HG02840 (cell line): ENCODE data around the gene TRMT13.

ENCODE experiments used
- ATAC-seq: cut with Tn5 transposase; IDR thresholded peaks from one replicate; pipeline ENCODE4 v1.9.1; 2021; ENCODE audit warnings: mild to moderate bottlenecking, moderate library complexity, moderate number of reproducible peaks; ENCODE audit not compliant: unreplicated experiment, low FRiP score

The TRMT13 gene, protein sequence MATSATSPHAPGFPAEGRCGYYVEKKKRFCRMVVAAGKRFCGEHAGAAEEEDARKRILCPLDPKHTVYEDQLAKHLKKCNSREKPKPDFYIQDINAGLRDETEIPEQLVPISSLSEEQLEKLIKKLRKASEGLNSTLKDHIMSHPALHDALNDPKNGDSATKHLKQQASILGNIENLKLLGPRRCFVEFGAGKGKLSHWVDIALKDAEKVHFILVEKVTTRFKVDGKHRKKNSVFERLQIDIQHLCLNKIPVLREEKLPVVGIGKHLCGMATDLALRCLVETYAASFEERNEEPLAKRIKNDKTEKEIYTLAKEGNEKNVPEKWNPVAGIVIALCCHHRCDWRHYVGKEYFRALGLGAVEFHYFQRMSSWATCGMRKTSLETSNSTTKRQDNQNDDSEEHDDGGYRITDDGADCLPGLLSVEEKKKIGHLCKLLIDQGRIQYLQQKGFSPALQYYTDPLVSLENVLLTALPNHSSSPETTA

DNA sequence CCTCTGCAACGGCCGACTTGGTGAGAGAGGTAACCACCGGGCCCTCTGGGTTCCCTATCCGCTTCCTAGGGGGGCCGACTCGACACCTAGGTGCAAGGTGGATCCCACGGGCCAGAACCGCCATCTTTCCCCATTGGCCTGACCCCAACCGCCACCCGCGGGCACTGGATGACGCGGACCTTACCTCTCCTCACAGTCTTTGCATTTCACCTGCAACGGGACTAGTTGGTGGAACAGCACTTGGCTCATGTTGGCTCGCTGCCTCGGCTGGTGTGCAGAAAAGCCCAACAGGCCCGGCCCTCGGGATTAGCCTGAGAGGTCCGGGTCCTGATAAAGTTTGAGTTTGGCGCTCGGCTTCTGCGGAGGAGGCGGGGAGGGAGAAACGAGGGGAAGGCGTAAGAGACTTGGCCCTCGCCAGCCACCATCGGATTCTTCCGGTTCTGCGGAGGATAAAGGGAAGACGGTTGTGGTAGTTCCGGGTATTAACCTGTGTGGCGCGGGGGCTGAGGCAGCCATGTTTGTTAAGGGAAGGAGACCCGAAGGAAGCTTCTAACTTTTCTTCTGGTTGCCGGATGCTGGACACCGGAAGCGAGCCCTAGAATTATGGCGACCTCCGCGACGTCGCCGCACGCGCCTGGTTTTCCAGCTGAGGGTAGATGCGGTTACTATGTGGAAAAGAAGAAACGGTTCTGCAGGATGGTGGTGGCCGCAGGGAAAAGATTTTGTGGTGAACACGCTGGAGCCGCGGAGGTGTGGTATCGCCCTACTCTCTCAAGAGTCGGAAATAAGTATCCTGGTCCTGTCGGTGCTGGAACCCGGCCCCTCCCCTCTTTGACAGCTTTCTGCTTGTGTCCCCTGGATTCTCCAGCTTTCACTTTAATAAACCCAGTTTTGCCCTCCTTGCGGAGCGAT lies at the start of gene TRMT13, which contains the start of gene SASS6:
TRMT13 (plus strand) TSS at position 598 of the 912 bp plus-strand sequence; CDS start at position 604, 6 bp downstream.
SASS6 (minus strand) TSS at position 365 of the 912 bp plus-strand sequence; CDS start at position 249, 116 bp downstream.
- ATAC-seq, result peak; percentile 91

DNA sequence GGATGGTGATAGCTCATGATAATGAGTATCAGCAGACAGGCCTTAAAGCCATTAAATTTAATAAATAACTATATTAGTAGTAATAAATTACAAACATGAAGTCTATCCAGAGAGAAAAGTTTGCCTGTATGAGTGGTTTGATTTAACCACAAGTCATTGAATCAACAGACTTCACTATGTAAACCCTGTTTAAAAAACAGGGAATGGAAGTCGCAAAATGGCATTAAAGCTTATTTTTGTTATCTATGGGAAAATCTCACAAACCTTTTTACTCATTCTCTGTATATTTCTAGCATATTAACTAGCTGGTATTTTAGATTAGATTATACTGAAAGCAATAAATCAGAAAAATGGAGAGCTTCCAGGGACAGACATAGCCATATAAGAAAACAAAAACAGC lies 45.6 kb upstream of the TRMT13 start:
- no peak for ATAC-seq

DNA sequence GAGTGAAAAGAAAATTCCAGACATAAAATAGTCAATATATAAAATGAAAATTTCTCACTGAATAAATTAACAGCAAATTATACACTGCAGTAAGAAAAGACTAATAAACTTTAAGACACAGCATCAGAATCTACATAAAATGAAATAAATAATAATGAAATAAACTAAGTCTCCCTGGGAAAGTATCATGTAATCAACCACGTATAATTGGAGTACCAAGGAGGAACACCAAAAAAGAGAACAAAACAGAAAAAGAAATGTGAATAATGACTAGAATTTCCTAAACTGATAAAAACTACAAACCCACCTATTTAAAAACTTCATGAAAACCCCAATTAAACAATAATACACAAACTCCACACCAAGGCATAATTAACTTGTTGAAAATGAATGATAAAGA lies 43.9 kb upstream of the TRMT13 start:
- no peak for ATAC-seq

DNA sequence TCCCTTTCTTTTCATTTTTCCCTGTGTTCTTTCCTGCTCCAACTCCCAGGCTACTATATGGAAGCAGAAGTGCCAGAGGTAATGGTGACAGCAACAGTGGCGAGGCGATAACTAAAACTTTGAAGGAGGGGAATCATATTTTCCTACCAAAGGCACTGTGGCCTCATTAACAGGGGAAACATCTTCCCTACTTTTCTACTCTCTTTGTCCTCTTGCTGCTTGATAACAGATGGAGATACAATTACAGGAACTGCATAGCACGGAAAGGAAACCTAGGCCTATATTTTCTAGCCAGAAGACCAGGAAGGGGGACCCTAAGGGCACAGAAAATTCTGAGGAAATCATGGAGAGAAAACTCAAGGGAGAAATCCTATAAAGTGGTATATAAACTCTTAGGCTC lies 42.5 kb upstream of the TRMT13 start:
- no peak for ATAC-seq

DNA sequence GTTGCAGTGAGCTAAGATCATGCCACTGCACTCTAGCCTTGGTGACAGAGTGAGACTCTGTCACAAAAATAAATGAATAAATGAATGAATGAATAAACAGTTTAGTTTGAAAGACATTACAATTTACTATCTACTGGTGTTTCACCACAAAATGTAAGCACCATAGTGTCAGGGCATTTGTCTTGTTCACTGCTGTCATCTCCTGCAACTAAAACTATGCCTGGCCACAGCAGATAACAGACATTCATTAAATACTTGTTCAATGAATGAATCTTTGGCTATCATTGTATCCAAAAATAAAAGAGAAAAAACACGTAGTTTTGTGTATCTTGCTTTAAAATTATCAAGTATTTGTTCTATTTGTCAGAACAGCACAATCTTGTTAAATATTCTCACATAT lies 32.8 kb upstream of the TRMT13 start:
- ATAC-seq, result no peak

DNA sequence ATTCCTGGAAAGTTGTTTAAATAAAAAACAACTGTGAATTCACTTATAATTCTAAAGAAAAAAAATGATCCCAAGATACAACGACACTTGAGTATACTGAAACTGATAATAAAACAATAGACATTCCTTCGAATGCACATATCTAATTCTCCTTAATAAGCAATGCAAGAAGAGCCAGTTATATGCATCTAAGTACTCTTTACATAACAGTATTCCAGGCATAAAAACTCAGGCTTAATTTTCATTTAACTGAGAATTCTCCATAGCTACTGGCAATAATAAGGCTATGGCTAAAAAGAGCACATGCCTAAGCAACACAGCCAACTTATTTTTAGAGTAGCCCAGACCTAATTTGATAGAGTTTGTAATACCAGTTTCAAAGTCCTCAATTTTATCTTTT lies 31.4 kb upstream of the TRMT13 start:
- ATAC-seq, result no peak

DNA sequence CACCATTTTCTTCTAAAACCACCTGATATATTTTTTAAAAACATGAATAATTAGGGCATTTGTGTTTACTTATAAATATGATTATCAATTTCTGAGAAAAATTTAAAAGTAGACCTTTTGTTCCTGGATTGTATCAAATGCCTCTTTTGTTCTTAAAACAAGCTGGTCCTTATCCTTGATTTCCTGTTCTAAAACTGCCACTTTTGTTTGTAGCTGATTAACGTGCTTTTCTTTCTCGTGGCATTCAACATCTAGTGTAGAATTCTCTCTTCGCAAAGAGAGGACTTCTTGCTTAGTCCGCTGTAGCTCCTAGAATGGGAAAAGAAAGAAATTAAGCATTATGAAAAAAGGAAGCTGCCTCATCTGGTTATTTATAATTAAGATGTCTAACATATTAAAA lies 25.3 kb upstream of the TRMT13 start:
- ATAC-seq, result no peak

DNA sequence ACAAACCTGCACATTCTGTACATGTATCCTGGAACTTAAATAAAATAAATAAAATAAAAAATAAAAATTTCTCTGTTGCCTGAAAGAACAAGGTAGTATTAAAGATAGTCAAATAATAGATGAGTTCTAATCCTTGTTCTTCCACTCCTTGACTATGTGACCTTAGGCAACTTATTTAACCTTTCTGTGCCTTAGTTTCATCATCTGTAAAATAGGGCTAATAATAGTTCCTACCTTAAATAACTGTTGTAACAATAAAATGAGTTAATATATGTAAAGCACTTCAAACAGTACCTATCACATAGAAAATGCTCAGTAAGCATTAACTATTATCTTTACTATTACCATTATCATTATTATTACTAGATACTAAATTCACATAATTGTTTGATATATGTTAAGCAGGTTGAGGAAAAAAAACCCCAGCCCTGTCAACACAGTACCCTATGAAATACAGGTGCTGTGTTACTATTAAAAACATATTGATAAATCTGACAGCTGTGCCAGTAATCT lies 23.4 kb upstream of the TRMT13 start:
- ATAC-seq, result no peak

DNA sequence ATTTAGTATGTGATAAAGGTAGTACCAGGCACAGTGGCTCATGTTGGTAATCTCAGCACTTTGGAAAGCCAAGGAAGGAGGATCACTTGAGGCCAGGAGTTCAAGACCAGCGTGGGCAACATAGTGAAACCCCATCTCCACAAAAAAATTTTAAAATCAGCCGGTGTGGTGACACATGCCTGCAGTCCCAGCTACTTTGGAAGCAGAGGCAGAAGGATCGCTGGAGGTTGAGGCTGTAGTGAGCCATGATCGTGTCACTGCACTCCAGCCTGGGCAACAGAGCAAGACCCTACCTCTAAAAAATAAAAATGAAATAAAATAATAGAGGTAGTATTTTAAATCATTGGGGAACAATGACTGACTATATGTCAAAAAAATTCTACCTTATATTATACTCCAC lies 17.4 kb upstream of the TRMT13 start:
- no peak for ATAC-seq

DNA sequence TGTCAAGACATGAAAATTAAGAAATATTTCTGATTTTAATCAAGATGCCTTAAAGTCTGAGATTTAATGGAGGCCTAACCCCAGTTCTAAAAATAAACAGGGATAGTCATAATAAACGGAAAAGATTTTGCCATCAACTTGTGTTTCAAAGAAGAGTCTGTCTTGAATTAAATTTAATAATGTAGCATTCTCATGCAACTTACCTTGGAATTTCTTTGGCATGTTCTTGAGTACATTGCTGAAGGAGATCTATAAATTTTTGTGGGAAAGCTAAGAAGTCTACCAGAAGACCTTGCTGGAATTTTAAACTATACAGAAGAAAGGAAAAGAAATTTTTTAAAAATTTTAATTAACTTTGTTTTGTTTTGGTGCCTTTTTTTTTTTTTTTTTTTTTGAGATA lies 10.8 kb upstream of the TRMT13 start:
- ATAC-seq, result no peak

DNA sequence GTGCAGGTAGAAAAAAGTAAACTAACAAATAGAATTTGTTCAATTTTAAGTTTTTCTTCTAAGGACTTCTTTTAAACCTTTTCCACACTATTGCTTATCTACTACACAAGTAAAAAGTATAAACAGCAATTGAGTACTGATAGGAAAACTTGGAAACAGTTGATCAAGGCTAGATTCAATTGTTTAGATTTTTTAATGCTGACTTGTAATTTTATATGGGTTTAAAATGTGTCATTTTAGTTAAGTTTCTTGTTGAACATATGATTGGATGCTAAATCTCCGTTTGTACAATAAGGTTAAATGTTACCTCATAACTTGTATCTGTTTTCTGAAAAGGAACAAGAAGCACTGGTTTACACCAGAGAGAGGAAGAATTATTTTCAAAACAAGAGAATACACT lies 5.7 kb upstream of the TRMT13 start:
- no peak for ATAC-seq

DNA sequence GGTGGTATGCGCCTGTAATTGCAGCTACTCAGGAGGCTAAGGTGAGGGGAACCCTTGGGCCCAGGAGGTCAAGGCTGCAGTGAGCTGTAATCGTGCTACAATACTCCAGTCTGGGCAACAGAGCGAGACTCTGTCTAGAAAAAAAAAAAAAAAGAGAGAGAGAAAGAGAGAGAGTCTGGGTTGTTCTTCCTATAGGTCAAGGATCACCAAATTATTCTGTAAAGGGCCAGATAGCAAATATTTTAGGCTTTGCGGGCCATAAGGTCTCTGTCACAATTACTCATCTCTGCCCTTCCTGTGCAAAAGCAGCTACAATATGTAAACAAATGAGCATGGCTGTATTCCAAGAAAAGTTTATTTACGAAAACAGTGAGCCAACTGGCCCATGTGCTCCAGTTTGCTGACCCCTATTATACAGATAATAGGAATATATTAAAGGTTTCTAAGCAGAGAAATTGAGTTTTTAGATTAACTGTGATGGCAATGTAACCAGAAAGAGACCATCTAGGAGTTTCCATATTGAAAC lies 2.3 kb upstream of the TRMT13 start:
- ATAC-seq, result no peak

DNA sequence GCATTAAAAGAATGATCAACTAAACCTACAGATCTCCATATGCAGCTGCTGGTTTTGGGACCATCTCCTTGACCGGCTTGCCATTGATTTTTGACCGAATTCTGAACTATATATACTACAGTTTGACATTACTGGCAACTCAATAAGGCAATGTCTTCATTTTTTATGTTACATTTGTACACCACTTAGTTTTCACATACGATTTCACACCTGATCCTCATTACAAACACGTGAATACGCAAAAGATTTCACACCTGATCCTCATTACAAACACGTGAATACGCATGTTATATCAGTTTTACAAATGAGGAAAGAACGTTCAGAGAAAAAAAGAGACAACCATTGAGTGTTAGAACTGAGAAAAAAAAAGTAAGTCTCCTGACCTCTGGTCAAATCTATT lies 1.3 kb upstream of the TRMT13 start:
- ATAC-seq, result no peak

DNA sequence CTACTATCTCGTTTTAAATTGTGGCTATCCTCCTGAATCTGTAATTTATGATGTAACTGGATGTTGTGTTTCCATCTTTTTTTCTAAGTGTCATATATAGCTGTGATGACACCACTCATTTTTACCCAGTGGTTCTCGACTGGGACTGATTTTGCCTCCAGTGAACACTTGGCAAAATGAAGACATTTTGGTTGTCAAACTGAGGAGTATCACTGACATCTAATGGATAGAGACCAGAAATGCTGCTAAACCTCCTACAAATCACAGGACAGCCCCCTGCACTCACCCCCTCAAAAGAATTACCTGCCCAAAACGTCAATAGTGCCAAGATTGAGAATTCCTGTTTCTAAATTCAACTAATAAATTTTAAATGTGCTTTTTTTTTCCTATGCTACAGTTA lies 1.9 kb downstream of the TRMT13 start:
- ATAC-seq, result no peak

DNA sequence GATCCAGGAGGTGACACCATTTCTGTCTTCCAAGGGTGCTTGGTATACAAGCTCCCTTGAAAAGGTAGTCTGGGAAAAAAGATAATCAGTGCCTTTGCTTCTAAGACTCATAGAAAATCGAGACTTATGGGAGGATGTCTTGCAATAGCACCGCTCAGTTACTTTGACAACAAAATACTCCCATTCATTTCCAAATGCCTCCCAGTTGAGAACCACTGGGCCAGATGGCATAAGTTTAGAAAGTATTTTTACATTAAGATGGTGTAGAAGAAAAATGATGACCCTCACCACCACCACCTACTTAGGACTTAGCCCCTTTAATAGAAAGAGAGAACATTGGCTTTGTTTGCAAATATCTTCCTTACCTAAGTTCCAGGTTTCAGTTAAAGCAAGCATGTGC lies 4.6 kb downstream of the TRMT13 start:
- no peak for ATAC-seq

DNA sequence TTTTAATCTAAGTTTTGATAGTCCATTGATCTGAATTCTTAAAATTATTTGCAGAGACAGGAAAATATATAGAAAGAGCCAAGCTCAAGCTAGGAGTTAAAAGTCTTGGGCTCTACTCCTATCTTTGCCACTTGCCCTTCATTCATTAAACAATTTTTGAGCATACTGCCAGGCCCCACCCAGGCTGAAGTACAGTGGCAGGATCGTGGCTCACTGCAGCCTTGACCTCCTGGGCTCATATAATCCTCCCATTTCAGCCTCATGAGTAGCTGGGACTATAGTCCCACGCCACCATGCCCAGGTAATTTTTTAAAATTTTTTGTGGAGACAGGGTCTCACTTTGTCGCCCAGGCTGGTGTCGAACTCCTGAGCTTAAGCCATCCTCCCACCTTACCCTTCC lies 8.2 kb downstream of the TRMT13 start:
- ATAC-seq, result no peak

DNA sequence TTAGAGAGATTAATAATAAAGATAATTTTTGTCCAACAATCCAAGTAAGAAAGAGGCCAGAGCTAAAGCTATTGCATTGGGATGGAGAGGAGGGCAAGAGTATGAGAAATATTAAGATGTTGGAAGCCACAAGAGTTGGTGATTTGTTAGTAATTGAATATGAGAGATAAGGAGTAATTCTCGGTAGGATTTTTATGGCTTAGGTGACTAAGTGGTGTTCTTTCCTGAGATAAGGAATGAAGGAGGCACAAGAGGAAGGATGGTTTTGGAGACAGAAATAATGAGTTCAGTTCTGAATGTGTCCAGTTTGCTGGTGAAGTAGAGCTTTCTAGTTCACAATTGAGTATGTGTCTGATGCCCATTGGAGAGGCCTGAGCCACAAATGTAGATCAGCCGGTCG lies 9.4 kb downstream of the TRMT13 start:
- no peak for ATAC-seq

DNA sequence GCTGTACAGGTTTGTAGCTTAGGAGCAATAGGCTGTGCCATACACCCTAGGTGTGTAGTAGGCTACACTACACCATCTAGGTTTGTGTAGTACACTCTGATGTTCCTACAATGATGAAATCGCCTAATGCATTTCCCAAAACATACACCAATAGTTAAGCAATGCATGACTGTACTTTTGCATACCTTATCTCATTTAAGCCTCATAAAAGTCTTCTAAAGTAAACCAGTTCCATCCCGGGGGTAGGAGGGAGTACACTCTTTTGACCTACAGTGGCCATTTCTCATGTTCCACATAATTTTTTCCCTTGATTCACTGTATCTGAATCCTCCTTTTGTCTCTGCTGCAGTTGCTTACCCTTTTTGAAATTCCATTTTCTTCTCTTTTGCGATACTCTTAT lies 12.2 kb downstream of the TRMT13 start:
- no peak for ATAC-seq

DNA sequence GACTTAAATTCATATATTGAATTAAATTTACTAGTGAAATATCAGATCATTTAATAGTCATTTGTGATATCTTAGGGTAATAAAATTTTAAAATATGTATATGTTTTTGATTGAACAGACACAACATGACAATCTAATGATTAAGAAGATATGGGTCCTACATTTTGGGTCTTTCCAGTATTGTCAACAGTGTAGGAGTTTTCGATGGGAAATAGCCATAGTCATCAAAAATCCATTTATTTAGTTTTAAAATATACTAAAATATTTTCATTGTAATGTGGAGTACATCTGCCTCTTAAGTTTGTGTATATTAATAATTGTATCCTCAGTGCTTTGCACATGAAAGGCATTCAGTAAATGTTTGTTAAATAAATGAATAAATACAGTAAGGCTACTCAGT lies 14.0 kb downstream of the TRMT13 start:
- ATAC-seq, result no peak

DNA sequence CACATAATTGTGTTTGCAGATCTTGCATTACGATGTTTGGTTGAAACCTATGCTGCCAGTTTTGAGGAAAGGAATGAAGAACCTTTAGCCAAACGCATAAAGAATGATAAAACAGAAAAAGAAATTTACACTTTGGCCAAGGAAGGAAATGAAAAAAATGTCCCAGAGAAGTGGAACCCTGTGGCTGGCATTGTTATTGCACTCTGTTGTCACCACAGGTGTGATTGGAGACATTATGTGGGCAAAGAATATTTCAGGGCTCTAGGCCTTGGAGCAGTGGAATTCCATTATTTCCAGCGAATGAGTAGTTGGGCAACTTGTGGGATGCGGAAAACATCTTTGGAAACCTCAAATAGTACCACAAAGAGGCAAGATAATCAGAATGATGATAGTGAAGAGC lies 14.9 kb downstream of the TRMT13 start:
- no peak for ATAC-seq

DNA sequence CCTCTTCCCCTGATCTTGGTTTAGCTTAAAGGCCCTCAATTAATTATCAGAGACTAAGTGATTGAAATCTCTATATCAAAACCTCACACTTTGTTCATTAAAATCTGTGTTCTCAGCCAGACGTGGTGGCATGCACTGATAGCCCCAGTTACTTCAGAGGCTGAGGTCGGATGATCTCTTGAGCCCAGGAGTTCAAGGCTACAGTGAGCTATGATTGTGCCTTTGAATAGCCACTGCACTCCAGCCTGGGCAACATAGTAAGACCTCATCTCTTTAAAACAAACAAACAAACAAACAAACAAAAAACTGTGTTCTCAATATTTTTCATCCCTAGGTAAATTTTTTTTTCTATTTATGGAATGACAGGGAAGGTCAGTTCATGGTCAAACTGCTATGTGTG lies 18.7 kb downstream of the TRMT13 start:
- no peak for ATAC-seq
